HG03520 (cell line): Measurements from ENCODE around the gene INPP5J.

Experiments
- ATAC-seq: cut with Tn5 transposase; IDR thresholded peaks from one replicate; pipeline ENCODE4 v1.9.1; 2021; ENCODE audit warnings: mild to moderate bottlenecking, moderate library complexity; ENCODE audit not compliant: unreplicated experiment

The INPP5J gene

DNA sequence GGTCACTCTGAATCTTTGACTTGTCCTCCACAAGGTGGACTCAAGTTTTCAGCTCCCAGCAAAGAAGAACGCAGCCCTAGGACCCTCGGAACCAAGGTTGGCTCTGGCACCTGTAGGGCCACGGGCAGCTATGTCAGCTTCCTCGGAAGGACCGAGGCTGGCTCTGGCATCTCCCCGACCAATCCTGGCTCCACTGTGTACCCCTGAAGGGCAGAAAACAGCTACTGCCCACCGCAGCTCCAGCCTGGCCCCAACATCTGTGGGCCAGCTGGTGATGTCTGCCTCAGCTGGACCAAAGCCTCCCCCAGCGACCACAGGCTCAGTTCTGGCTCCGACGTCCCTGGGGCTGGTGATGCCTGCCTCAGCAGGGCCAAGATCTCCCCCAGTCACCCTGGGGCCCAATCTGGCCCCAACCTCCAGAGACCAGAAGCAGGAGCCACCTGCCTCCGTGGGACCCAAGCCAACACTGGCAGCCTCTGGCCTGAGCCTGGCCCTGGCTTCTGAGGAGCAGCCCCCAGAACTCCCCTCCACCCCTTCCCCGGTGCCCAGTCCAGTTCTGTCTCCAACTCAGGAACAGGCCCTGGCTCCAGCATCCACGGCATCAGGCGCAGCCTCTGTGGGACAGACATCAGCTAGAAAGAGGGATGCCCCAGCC is 2.2 kb downstream of the INPP5J start:
- no peak for ATAC-seq

DNA sequence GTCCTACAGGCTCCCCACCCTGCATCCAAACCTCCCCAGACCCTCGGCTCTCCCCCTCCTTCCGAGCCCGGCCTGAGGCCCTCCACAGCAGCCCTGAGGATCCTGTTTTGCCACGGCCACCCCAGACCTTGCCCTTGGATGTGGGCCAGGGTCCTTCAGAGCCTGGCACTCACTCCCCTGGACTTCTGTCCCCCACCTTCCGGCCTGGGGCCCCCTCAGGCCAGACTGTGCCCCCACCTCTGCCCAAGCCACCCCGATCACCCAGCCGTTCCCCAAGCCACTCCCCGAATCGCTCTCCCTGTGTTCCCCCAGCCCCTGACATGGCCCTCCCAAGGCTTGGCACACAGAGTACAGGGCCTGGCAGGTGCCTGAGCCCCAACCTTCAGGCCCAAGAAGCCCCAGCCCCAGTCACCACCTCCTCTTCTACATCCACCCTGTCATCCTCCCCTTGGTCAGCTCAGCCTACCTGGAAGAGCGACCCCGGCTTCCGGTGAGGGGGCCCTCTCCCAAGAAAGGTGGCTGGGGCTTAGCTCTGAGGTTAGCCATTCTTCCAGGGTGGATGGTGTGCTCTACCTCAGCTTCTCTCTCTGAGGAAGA is 2.9 kb downstream of the INPP5J start:
- ATAC-seq: no peak

DNA sequence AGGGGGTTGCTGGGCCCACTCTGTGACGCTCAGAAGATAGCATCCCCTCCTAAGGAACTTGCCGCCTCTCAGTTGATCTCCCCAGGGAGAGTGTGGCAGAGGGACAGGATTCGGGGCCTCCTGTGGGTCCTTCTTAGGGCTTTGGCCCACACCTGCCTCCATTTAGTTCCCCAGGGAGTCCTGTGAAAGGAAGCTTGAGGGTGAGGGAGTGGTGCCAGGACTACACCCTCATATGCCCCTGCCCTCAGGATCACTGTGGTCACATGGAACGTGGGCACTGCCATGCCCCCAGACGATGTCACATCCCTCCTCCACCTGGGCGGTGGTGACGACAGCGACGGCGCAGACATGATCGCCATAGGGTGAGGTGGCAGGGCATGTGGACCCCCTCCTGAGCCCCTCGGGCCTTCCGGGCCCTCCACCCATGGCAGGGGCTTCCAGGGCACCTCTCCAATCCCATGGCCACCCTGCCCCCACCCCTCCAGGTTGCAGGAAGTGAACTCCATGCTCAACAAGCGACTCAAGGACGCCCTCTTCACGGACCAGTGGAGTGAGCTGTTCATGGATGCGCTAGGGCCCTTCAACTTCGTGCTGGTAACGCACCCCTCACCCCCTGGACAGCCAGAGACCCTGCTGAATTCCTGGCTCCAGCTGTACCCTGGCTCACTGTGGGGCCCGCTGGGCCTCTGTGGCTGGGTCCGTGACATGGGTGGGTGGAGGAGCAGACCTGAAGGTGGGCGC is 3.5 kb downstream of the INPP5J start:
- ATAC-seq: no peak

DNA sequence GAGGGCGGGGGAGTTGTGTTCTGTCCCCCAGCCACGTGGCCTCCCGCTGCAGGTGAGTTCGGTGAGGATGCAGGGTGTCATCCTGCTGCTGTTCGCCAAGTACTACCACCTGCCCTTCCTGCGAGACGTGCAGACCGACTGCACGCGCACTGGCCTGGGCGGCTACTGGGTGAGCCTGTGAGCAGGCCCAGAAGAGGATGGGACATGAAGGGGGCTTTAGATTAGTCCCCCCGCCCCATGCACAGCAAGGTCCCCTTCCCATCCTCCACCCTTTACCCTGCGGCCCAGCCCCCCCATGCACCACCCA is 4.1 kb downstream of the INPP5J start:
- ATAC-seq: no peak

- no peak for ATAC-seq
These were observed 4.5 kb downstream of the INPP5J start for GRCh38 chr22:31127181-31127772.

GRCh38 chr22:31128156-31128555 is 5.4 kb downstream of the INPP5J start:
- no peak for ATAC-seq

GRCh38 chr22:31130873-31131272 is 8.1 kb downstream of the INPP5J start:
- ATAC-seq: no peak

GRCh38 chr22:31133911-31134310 is 11.1 kb downstream of the INPP5J start:
- no peak for ATAC-seq

DNA sequence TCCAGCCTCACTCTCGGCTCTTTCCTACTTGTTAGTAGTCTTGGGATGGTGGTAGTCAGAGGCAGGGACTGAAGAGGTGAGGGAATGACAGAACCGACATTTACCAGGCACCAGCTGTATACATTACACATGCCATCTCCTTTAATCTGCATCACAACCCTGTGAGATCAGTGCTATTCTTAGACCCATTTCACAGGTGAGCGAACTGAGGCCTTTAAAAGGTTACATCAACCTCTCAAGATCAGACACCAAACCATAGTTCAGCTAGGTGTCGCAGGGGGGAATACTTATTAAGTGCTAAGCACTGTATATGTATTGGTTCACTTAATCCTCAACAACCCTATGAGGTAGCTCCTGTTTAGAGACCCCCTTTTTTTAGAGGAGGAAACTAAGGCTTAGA is 11.9 kb downstream of the INPP5J start:
- ATAC-seq: no peak

DNA sequence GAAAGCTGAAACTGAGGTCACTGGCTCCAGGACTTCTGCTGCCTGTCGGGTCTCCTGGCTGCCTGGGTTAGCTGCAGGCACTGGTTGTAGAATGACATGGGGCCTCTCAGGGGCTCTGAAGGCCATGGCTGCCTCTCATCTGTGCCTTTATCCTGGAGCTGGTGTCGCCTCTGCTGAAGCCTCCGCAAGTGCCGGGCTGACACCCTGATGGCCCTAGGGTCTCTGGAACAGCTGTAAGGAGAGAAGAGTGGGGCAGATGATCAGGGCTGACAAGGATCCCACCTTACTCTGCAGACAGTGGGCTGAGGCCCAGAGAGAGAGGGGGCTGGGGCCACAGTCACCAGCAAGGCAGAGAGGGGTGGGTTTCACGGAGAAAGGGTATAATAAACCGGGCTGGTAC is 12.9 kb downstream of the INPP5J start:
- ATAC-seq: no peak

DNA sequence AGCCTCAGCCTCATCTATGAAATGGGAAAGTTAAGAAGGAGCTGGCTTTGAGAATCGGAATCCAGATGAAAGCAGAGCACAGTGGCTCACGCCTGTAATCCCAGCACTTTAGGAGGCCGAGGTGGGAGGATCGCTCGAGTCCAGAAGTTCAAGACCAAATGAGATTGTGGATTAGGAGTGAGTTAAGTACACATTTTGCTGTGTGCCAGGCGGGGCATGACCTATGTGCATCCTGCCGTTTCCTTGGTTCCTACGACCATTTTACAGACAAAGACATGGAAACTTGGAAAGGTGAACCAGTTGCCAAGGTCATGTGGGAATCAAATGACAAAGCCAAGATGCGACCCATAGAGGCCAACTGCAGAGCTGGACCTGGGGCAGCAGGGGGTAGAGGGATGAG is 13.4 kb downstream of the INPP5J start:
- ATAC-seq: no peak

DNA sequence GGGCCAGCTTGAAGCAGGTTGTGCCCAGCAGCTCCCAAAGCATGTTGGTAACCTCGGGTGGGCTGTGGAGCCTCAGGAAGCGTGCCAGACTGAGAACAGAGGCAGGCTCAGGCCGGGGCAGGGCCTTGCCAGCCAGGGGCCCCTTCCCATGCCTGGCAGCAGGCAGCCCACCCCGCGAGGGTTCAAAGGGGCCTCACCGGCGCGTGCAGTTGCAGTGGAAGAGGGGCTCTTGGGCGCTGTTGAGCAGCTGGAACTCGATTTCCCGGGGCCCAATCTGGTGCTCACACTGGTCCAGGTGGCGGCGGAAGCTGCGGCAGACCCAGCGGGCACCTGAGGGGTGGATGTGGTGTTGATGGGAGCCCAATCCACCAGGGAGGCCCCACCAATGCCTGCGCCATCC is 13.9 kb downstream of the INPP5J start:
- ATAC-seq: no peak

- ATAC-seq: no peak
These were observed 15.0 kb downstream of the INPP5J start for GRCh38 chr22:31137721-31138120.

GRCh38 chr22:31138126-31138525 is 15.4 kb downstream of the INPP5J start:
- ATAC-seq: no peak

DNA sequence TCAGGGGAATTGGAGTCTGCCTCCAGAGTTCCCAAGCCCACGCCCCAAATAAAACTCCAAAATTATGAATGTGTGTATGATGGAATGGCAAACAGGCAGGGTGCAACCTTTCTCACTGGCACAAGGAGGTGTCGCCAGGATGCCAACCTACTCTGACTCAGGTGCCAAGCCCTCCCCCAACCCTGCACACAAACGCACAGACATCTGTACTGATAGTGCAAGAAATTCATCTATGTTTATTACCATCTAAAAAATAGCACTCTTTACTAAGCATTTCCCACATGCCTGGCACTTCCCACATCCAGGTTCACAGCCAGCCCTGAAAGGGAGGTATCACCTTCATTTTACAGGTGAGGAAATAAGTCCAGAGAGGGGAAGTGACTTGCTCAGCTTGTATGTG is 16.3 kb downstream of the INPP5J start:
- ATAC-seq: no peak

DNA sequence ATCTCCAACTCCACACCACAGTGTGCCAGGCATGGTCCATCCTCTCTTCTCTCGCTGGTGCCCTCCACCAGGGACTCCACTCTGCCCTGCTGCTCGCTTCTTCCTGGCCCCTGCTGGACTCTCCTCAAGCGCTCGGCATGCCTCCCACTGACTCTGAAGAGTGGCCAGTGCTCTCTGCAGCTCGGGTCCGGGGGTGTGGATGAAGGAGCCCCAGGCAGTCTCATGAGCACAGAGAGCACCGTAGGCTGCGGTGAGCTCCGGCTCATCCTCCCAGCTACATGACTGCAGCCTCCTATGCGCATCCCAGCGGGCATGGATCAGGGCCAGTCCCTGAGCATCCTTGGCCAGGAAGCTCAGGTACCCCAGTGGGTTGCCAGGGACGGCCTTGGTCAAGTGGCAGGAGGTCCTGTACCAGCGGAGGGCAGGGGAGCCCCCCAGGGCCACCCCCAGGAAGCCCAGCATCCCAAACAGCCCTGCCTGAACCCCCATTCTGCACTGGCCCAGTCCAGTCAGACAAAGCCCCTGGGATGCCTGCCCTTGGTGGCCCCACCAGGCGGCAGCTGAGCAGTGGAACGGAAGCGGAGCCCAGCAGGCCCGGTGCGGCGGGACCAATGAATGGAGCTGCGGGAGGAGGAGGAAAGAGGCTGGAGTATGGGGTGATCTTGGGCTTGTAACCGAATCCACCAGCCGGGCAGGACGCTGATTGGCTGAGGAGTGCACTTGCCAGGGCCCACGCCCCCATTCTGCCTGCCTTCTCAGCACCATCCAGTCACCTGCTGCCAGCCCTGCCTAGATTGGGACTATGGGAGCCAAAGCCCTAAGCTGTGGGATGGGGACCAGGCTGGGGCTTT is 17.3 kb downstream of the INPP5J start, which contains the start of gene PLA2G3:
TSS of gene PLA2G3 (minus strand) at position 643 of the 851 bp plus-strand sequence. CDS start at position 489, 154 bp downstream.
- no peak for ATAC-seq

GRCh38 chr22:31140746-31141145 is 18.0 kb downstream of the INPP5J start:
- no peak for ATAC-seq

DNA sequence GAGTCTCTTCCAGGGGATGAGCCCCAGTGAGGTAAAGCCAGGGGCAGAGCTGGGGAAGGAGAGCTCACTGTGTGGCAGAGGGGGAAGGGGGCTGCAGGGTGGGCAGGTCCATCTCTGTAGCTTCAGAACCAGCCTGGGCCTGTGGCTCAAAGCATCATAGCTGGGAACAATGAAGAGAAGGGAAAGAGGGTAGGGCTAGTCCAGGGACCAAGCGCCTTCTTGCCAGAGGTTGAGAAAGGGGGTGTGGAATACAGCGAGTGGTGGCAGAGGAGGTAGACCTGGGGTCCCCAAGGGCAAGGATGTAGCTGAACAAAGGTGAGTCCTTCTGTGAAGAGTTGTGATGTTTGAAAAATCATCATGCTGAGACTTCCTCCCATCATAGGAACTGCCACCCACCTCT is 18.8 kb downstream of the INPP5J start:
- no peak for ATAC-seq

GRCh38 chr22:31142285-31142684 is 19.5 kb downstream of the INPP5J start:
- no peak for ATAC-seq

DNA sequence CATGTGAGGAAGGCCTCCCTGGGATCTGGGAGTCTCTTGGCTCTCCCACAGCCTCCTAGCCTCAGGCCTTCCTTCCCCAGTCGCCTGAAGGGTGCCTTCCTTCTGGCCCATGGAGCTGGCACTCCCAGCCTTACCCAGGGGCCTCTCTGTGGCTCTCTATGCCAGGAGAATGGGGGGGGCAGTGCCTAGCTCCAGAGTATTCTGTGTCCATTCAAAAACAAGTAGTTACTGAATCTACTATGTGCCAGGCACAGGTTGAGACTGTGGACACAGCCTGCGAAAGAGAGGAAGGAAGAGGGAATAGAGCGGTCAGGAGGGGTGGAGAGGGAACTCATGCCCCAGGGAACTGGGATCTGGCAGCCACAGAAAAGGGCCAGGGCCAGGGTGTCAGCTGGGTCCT is 20.3 kb downstream of the INPP5J start:
- no peak for ATAC-seq

DNA sequence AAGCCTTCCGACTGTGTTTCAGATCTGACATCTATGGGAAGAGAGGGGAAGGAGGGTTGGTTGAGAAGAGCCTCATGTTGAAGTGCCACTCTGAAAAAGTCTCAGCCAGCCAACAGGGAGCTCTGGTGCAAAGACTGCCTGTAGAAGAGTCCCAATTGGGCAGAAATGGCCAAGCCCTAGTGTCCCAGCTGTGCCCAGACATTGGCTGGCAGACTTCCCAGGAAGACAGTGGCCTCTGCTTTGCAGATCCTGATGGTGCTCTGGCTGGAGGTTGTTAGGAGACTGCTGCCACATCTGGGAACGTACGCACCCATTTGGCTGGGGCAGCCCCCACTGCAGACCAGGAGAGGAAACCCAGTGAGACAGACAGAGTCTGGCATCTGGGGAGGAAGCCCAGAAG is 20.8 kb downstream of the INPP5J start:
- no peak for ATAC-seq
